Measurements from ENCODE around the gene MCC.

DNA sequence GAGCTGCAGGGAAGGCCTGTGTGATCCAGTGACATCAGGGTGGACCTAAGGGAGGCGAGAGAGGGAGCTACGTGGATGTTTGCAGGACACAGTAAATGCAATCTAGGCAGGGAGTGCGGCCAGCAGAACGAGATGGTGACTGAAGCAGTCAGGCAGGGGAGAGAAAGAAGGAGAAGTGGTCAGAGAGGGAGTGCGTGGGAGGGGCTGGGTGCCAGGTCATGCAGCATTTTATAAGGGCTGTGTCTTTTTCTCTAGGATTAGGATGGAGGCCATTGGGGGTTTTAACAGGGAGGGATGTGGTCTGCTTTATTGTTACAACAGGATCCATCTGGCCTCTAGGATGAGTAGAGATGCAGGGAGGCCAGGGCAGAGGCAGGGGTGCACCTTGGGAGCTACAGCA is 431.3 kb downstream of the MCC start:
- TF ChIP-seq, protein P1, sequence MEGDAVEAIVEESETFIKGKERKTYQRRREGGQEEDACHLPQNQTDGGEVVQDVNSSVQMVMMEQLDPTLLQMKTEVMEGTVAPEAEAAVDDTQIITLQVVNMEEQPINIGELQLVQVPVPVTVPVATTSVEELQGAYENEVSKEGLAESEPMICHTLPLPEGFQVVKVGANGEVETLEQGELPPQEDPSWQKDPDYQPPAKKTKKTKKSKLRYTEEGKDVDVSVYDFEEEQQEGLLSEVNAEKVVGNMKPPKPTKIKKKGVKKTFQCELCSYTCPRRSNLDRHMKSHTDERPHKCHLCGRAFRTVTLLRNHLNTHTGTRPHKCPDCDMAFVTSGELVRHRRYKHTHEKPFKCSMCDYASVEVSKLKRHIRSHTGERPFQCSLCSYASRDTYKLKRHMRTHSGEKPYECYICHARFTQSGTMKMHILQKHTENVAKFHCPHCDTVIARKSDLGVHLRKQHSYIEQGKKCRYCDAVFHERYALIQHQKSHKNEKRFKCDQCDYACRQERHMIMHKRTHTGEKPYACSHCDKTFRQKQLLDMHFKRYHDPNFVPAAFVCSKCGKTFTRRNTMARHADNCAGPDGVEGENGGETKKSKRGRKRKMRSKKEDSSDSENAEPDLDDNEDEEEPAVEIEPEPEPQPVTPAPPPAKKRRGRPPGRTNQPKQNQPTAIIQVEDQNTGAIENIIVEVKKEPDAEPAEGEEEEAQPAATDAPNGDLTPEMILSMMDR (conservative IDR thresholded peaks at IDR 0.05; ENCODE audit: low read depth, low read length), result no peak
- no peak for TF ChIP-seq EZH2 (IDR thresholded peaks at IDR 0.05; ENCODE audit: low read length, unreplicated experiment)
- TF ChIP-seq EZH2phosphoT487 (IDR thresholded peaks at IDR 0.05; ENCODE audit: borderline replicate concordance, low read length), result no peak

Measured in PC-3 (cell line).